ENCODE data around the gene OSBPL2. TPM values are rescaled to one million over a fixed set of nuclear protein-coding genes. Genes with fewer than 3 reads are reported as not detected.

The OSBPL2 gene
- total and polyA plus RNA-seq, 2 donors (not counting 1 experiment from before 2014, with no cell fraction given): 28.1 to 74.3 TPM

DNA sequence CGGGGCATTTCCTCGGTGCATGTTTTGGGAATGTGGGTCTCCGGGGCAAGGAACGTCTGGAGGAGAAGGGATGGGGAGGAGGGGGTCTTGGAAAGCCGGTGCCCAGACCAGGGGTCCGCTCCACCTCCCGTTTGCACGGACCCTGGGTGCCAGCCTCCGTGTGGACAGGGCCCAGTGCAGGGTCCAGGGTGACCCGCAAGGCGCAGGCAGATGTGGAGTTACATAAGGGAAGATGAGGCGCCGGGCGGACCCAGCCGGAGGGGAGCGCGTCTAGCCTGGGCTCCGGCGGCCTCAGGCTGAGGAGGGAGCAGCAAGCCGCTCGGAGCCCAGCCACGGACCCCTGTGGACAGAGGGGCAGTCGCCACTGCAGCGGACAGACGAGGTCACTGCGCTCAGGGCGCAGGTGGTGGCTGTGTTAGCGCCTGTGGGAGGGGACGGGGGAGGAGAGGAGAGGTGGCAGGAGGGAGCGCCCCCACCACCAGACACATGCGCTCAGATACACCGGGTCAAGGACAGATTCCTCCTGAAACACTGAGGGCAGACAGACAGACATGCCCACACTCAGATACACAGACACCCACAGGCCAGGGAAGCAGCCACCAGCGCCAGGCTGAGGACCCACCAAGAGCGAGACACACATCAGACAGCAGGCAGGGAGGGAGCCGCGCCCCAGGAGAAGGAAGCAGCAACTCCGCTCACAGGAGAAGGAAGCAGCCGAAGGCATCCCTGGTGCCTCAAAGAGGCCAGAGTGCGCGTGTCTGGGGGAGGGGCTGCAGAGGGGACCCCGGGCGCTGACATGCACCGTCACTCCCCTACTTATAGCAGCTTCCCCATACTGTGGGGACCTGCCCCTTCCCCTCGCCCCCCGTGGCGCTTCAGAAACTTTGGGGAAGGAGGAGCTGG is 17.4 kb upstream of the OSBPL2 start:
- Histone ChIP-seq H3K9me3 (ENCODE audit: control extremely low read depth in 1 of 3, control insufficient read depth in 2 of 3, insufficient read depth in 1 of 3, low read length in 2 of 3) (peaks cover 0 to 34% (median 0%) of the 10 kb centered on the region in 3 donors), H3K4me3 (ENCODE audit: control extremely low read depth in 1 of 5, extremely low read depth in 1 of 5, insufficient read depth in 1 of 5, low read depth in 2 of 5, low read length in 4 of 5) (no peak overlapping the region), H3K27ac (ENCODE audit: low read length in 2 of 2) (no peak overlapping the region), H4K20me1 (ENCODE audit: control insufficient read depth, insufficient read depth, low read length, poor library complexity, severe bottlenecking) (peaks cover 5% of the 10 kb centered on the region), H3K27me3 (replicated peaks in 1 of 4; ENCODE audit: control extremely low read depth in 1 of 4, control insufficient read depth in 3 of 4, insufficient read depth in 4 of 4, low read length in 3 of 4) (peaks cover 0 to 78% (median 33%) of the 10 kb centered on the region in 4 experiments), H3K79me2 (ENCODE audit: control insufficient read depth, insufficient read depth, low read length) (no peaks in the 10 kb centered on the region), H3K9ac (ENCODE audit: low read length) (no peak overlapping the region), H3K4me1 (ENCODE audit: control insufficient read depth in 2 of 2, insufficient read depth in 2 of 2, low read length in 2 of 2) (peaks cover 12 to 17% of the 10 kb centered on the region in 2 donors), H2AFZ (ENCODE audit: insufficient read depth, low read depth, low read length, poor library complexity, severe bottlenecking) (no peak overlapping the region), H3K36me3 (replicated peaks in 1 of 2; ENCODE audit: control extremely low read depth in 1 of 2, control insufficient read depth in 1 of 2, extremely low read depth in 1 of 2, insufficient read depth in 2 of 2, low read length in 1 of 2) (no peaks in the 10 kb centered on the region), H3K4me2 (replicated peaks; ENCODE audit: low read depth, low read length, poor library complexity, severe bottlenecking) (peak overlapping the region; percentile 60)
- peak overlapping the region; percentile 49 for H3K4me3 Mint-ChIP-seq
- no peaks in the 10 kb centered on the region for H3K9me3 Mint-ChIP-seq (ENCODE audit: insufficient read depth)
- ATAC-seq (ENCODE audit: low read depth) (no peak), DNase-seq (no peak)
- ChIA-PET CTCF (no interaction called here), POLR2A (no interaction called here)
- H3K27me3 Mint-ChIP-seq: peaks cover 30% of the 10 kb centered on the region
- TF ChIP-seq, protein P1, sequence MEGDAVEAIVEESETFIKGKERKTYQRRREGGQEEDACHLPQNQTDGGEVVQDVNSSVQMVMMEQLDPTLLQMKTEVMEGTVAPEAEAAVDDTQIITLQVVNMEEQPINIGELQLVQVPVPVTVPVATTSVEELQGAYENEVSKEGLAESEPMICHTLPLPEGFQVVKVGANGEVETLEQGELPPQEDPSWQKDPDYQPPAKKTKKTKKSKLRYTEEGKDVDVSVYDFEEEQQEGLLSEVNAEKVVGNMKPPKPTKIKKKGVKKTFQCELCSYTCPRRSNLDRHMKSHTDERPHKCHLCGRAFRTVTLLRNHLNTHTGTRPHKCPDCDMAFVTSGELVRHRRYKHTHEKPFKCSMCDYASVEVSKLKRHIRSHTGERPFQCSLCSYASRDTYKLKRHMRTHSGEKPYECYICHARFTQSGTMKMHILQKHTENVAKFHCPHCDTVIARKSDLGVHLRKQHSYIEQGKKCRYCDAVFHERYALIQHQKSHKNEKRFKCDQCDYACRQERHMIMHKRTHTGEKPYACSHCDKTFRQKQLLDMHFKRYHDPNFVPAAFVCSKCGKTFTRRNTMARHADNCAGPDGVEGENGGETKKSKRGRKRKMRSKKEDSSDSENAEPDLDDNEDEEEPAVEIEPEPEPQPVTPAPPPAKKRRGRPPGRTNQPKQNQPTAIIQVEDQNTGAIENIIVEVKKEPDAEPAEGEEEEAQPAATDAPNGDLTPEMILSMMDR (IDR thresholded peaks at IDR 0.05): no peak
- TF ChIP-seq EZH2 (IDR thresholded peaks at IDR 0.05; ENCODE audit: borderline replicate concordance, insufficient read depth, low read depth, low read length, poor library complexity, severe bottlenecking): no peak
- peaks cover 2% of the 10 kb centered on the region for H3K4me1 Mint-ChIP-seq
- 6% methylated on average over 33 of the region's 46 CpGs for WGBS (ENCODE audit: insufficient coverage)
- intact Hi-C loops (cut with micrococcal nuclease): loop anchor here (1.0 kb wide), 1 partner anchor 17 kb away; the partner anchor contains the start of gene OSBPL2
- no peak overlapping the region for H3K27ac Mint-ChIP-seq
